ENCODE results near the gene DPH3. TPM values are rescaled to one million over a fixed set of nuclear protein-coding genes. Genes with fewer than 3 reads are reported as not detected.

Gene DPH3
- total and polyA plus RNA-seq, 2 of the 8 experiments (the other 6 are each of a cell fraction or from before 2014, with no cell fraction given), result 9.8 to 40.1 TPM

DNA sequence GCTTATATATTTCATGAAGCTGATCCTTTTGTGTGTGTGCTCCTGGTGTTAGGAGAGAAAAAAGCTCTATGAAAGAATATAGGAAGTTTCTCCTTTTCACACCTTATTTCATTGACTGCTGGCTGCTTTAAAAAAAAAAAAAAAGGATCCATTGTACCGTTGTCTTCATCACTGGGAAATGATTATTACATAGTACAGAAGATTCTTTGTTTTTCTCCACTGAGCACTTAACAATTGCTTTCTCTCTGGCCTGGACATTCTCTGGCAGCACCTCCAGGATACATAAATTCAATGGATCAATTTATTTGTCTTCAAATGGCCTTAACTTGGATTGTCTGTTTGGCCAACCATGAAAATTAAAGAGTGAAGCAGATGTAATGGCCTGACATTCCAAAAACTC lies 37.2 kb downstream of the DPH3 start:
- H3K56ac ChIP-seq (replicated peaks; ENCODE audit: insufficient read length, low read depth, low read length), result no peak overlapping the region
- 100% methylated on average over 1 of the region's 1 CpG; no CpG with 5 or more reads in 1 of the 2 experiments for WGBS, 2 experiments (ENCODE audit: extremely low coverage in 1 of 2, insufficient coverage in 1 of 2, insufficient read length in 1 of 2, insufficient replicate concordance in 2 of 2, low coverage in 1 of 2, low lambda C conversion rate in 2 of 2, missing lambda C conversion rate in 1 of 2)
- no peaks in the 10 kb centered on the region for H3K4me1 ChIP-seq (replicated peaks in 1 of 4; ENCODE audit: control insufficient read depth in 3 of 4, insufficient read depth in 4 of 4, low read length in 3 of 4)
- POLR2A ChIA-PET (ENCODE audit: partially characterized antibody), result no interaction called here
- H3K4me2 ChIP-seq (ENCODE audit: insufficient read depth in 1 of 2, low read depth in 2 of 2, low read length in 2 of 2), result no peak overlapping the region
- no peak overlapping the region for H2AK5ac ChIP-seq (ENCODE audit: low read depth, low read length)
- H3K9me3 ChIP-seq (ENCODE audit: insufficient read depth in 2 of 2, low read depth in 1 of 2, low read length in 1 of 2), result no peaks in the 10 kb centered on the region
- H3K36me3 ChIP-seq (ENCODE audit: control insufficient read depth in 2 of 4, insufficient read depth in 4 of 4, low read length in 3 of 4), result no peaks in the 10 kb centered on the region
- H4K20me1 ChIP-seq (replicated peaks in 1 of 2; ENCODE audit: control insufficient read depth in 1 of 2, insufficient read depth in 2 of 2, low read length in 2 of 2), result no peaks in the 10 kb centered on the region
- H3K27me3 ChIP-seq (replicated peaks in 1 of 4; ENCODE audit: control insufficient read depth in 3 of 4, extremely low read depth in 1 of 4, insufficient read depth in 3 of 4, low read length in 3 of 4), result no peaks in the 10 kb centered on the region
- CTCF ChIA-PET (ENCODE audit: partially characterized antibody), result interaction anchor here (0.7 to 1.6 kb wide), 3 partner anchors 16 to 139 kb away, joined by 3 read pairs; no protein-coding TSS in a partner anchor
- FAIRE-seq (no peak), DNase-seq (ENCODE audit: low read depth in 1 of 2, low spot score in 2 of 2) (no peak)
- H3K23me2 ChIP-seq (ENCODE audit: low read depth, low read length), result no peaks in the 10 kb centered on the region
- no peak overlapping the region for H3K18ac ChIP-seq (ENCODE audit: extremely low read depth, low read length)
- H3K23ac ChIP-seq (ENCODE audit: insufficient read length), result no peak overlapping the region
- H3K79me2 ChIP-seq (ENCODE audit: control insufficient read depth in 1 of 2, insufficient read depth in 2 of 2, low read length in 2 of 2), result no peaks in the 10 kb centered on the region
- H3K9ac ChIP-seq (replicated peaks in 1 of 4; ENCODE audit: extremely low read depth in 1 of 4, low read depth in 3 of 4, low read length in 3 of 4), result no peak overlapping the region
- no peak for TF ChIP-seq CHD1 (IDR thresholded peaks at IDR 0.05; ENCODE audit: low read depth, low read length)
- no peak for TF ChIP-seq ATF3 (IDR thresholded peaks at IDR 0.05; ENCODE audit: insufficient read depth, low read depth, low read length)
- no peak for TF ChIP-seq SUZ12 (IDR thresholded peaks at IDR 0.05; ENCODE audit: low read length)
- no peak overlapping the region for H3K4me3 ChIP-seq (ENCODE audit: extremely low read depth in 1 of 4, insufficient read depth in 2 of 4, low read depth in 3 of 4, low read length in 4 of 4)
- H2BK5ac ChIP-seq (ENCODE audit: low read depth, low read length), result no peak overlapping the region
- no peak overlapping the region for H2BK12ac ChIP-seq (ENCODE audit: low read depth, low read length)
- H4K8ac ChIP-seq (ENCODE audit: extremely low read depth, insufficient read depth, low read length), result no peak overlapping the region
- no peak overlapping the region for H3K14ac ChIP-seq (ENCODE audit: insufficient read length)
- H2BK15ac ChIP-seq (ENCODE audit: low read length), result no peak overlapping the region
- no peak overlapping the region for H3K27ac ChIP-seq (ENCODE audit: low read depth, low read length)
- no peaks in the 10 kb centered on the region for H3K79me1 ChIP-seq (ENCODE audit: low read depth, low read length)
- no peak overlapping the region for H4K5ac ChIP-seq (ENCODE audit: insufficient read length, low read depth, low read length)
- H2BK120ac ChIP-seq (replicated peaks; ENCODE audit: low read depth, low read length), result no peak overlapping the region
- H3K4ac ChIP-seq (replicated peaks; ENCODE audit: insufficient read length, low read depth, low read length), result no peak overlapping the region
- no peak overlapping the region for H4K91ac ChIP-seq (replicated peaks; ENCODE audit: insufficient read length, low read length)
- no peak overlapping the region for H2BK20ac ChIP-seq (ENCODE audit: low read length)
- H2AFZ ChIP-seq (ENCODE audit: low read length), result no peak overlapping the region
